GM19240 (cell line): ENCODE data around the gene FUT3.

Experiments
- DNase-seq: peaks from one replicate; pipeline ENCODE4 v3.0.0; 2011; ENCODE audit warnings: low spot score; ENCODE audit not compliant: insufficient read length

Gene FUT3

GRCh38 chr19:5825178-5825577 lies 26.1 kb downstream of the FUT3 start:
- DNase-seq = no peak

- DNase-seq = no peak
Observed at GRCh38 chr19:5824751-5825150, 26.5 kb downstream of the FUT3 start.

GRCh38 chr19:5823579-5824281 lies 27.5 kb downstream of the FUT3 start:
- DNase-seq = no peak

- no peak for DNase-seq
Observed at GRCh38 chr19:5822181-5822844, 28.9 kb downstream of the FUT3 start.

GRCh38 chr19:5821521-5822180 lies 29.6 kb downstream of the FUT3 start:
- DNase-seq = no peak

- no peak for DNase-seq
Observed at GRCh38 chr19:5820785-5821184, 30.5 kb downstream of the FUT3 start.

- DNase-seq = no peak
Observed at GRCh38 chr19:5818594-5818993, 32.7 kb downstream of the FUT3 start.

GRCh38 chr19:5817218-5817617 lies 34.0 kb downstream of the FUT3 start:
- no peak for DNase-seq

GRCh38 chr19:5814852-5815246 lies 36.4 kb downstream of the FUT3 start:
- DNase-seq = no peak

GRCh38 chr19:5814123-5814851 lies 37.0 kb downstream of the FUT3 start:
- DNase-seq = no peak

GRCh38 chr19:5811117-5811516 lies 40.1 kb downstream of the FUT3 start:
- no peak for DNase-seq

GRCh38 chr19:5809469-5809868 lies 41.8 kb downstream of the FUT3 start:
- DNase-seq = no peak

GRCh38 chr19:5809053-5809452 lies 42.2 kb downstream of the FUT3 start:
- DNase-seq = no peak

GRCh38 chr19:5808120-5808816 lies 43.0 kb downstream of the FUT3 start:
- no peak for DNase-seq

- DNase-seq = no peak
Observed at GRCh38 chr19:5806905-5807304, 44.3 kb downstream of the FUT3 start.

- no peak for DNase-seq
Observed at GRCh38 chr19:5806133-5806489, 45.1 kb downstream of the FUT3 start.

GRCh38 chr19:5805462-5806132 lies 45.7 kb downstream of the FUT3 start:
- DNase-seq = no peak

- no peak for DNase-seq
Observed at GRCh38 chr19:5804516-5805461, 46.5 kb downstream of the FUT3 start, which contains the start of gene NRTN. NRTN (plus strand) TSS chr19:5805067; CDS start chr19:5824166, 19,099 bp downstream.

- DNase-seq = peak; percentile 98
Observed at GRCh38 chr19:5803752-5804515, 47.3 kb downstream of the FUT3 start.
